ENCODE results near the gene CLEC4M. TPM values are rescaled to one million over a fixed set of nuclear protein-coding genes. Genes with fewer than 3 reads are reported as not detected.

CLEC4M gene
- total and polyA plus RNA-seq, 2 of the 8 experiments (the other 6 are each of a cell fraction or from before 2014, with no cell fraction given) = not detected

DNA sequence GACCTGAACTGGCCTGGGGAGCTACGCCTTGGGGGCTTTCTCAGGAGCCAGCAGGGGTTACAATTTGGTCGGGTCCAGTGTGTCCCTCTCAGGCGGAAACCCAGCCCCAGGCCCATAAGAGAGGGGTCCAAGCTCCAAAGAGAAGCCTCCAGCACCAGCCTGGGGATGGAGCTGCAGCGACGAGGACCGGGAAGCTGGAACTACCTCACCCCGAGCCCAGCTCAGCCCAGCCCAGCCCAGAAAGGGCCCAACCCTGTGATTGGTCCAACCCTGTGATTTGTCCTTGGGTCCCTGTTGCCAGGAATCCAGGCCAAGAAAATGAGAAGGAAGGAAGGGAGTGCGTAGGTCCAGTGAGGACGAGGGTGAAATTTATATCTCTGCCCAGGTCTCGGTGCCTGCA lies 24.1 kb downstream of the CLEC4M start:
- H3K4me1 ChIP-seq (replicated peaks in 1 of 4; ENCODE audit: control insufficient read depth in 3 of 4, insufficient read depth in 4 of 4, low read length in 3 of 4) = peaks cover 0 to 19% (median 12%) of the 10 kb centered on the region in 4 experiments; a peak in 6 of 7 replicates
- no peak overlapping the region for H4K5ac ChIP-seq (ENCODE audit: insufficient read length, low read depth, low read length)
- H3K36me3 ChIP-seq (ENCODE audit: control insufficient read depth in 2 of 4, insufficient read depth in 4 of 4, low read length in 3 of 4) = no peaks in the 10 kb centered on the region
- H3K27ac ChIP-seq (ENCODE audit: low read depth, low read length) = no peak overlapping the region
- no peak overlapping the region for H3K9ac ChIP-seq (replicated peaks in 1 of 4; ENCODE audit: extremely low read depth in 1 of 4, low read depth in 3 of 4, low read length in 3 of 4)
- peak overlapping the region; percentile 53 for H2BK15ac ChIP-seq (ENCODE audit: low read length)
- no peak overlapping the region for H3K14ac ChIP-seq (ENCODE audit: insufficient read length)
- no peak overlapping the region for H4K91ac ChIP-seq (replicated peaks; ENCODE audit: insufficient read length, low read length)
- H3K4ac ChIP-seq (replicated peaks; ENCODE audit: insufficient read length, low read depth, low read length) = no peak overlapping the region
- H2BK120ac ChIP-seq (replicated peaks; ENCODE audit: low read depth, low read length) = no peak overlapping the region
- ChIA-PET POLR2A (ENCODE audit: partially characterized antibody) (no interaction called here), CTCF (ENCODE audit: partially characterized antibody) (interaction anchor here (0.6 to 1.9 kb wide), 7 partner anchors 13 to 1769 kb away, joined by 3 to 14 read pairs (median 3); partner anchors contain the start of gene CD209)
- H3K79me2 ChIP-seq (ENCODE audit: control insufficient read depth in 1 of 2, insufficient read depth in 2 of 2, low read length in 2 of 2) = no peaks in the 10 kb centered on the region
- WGBS, 2 experiments (ENCODE audit: extremely low coverage in 1 of 2, insufficient coverage in 1 of 2, insufficient read length in 1 of 2, insufficient replicate concordance in 2 of 2, low coverage in 1 of 2, low lambda C conversion rate in 2 of 2, missing lambda C conversion rate in 1 of 2) = 32% methylated on average over 9 of the region's 10 CpGs; no CpG with 5 or more reads in 1 of the 2 experiments
- no peak overlapping the region for H2AK5ac ChIP-seq (ENCODE audit: low read depth, low read length)
- H4K8ac ChIP-seq (ENCODE audit: extremely low read depth, insufficient read depth, low read length) = no peak overlapping the region
- no peak overlapping the region for H3K23ac ChIP-seq (ENCODE audit: insufficient read length)
- TF ChIP-seq ASH2L (IDR thresholded peaks at IDR 0.05; ENCODE audit: low read length) (peak; percentile 28), RNF2 (IDR thresholded peaks at IDR 0.05; ENCODE audit: borderline replicate concordance, low read depth, low read length, missing control alignments, poor library complexity, severe bottlenecking) (no peak), MAX (IDR thresholded peaks at IDR 0.05) (no peak)
- no peak overlapping the region for H2BK20ac ChIP-seq (ENCODE audit: low read length)
- H3K9me3 ChIP-seq (ENCODE audit: insufficient read depth in 2 of 2, low read depth in 1 of 2, low read length in 1 of 2) = no peaks in the 10 kb centered on the region
- peak overlapping the region in 2 of 4 experiments; percentile 16 to 62; a peak in 3 of 8 replicates for H3K4me3 ChIP-seq (ENCODE audit: extremely low read depth in 1 of 4, insufficient read depth in 2 of 4, low read depth in 3 of 4, low read length in 4 of 4)
- no peaks in the 10 kb centered on the region for H3K79me1 ChIP-seq (ENCODE audit: low read depth, low read length)
- peak overlapping the region; percentile 66; the same call in 1 of the 2 replicates for H2AFZ ChIP-seq (ENCODE audit: low read length)
- H3K27me3 ChIP-seq (replicated peaks in 1 of 4; ENCODE audit: control insufficient read depth in 3 of 4, extremely low read depth in 1 of 4, insufficient read depth in 3 of 4, low read length in 3 of 4) = peaks cover 13 to 35% (median 29%) of the 10 kb centered on the region in 4 experiments
- no peak overlapping the region; the same call in 1 of the 2 replicates for H3K18ac ChIP-seq (ENCODE audit: extremely low read depth, low read length)
- DNase-seq (ENCODE audit: low read depth in 1 of 2, low spot score in 2 of 2) (peak in 1 of 2 experiments; percentile 70), FAIRE-seq (peak; percentile 48)
- H3K56ac ChIP-seq (replicated peaks; ENCODE audit: insufficient read length, low read depth, low read length) = no peak overlapping the region
- H2BK12ac ChIP-seq (ENCODE audit: low read depth, low read length) = no peak overlapping the region
- peaks cover 15% of the 10 kb centered on the region for H3K23me2 ChIP-seq (ENCODE audit: low read depth, low read length)
- H4K20me1 ChIP-seq (replicated peaks in 1 of 2; ENCODE audit: control insufficient read depth in 1 of 2, insufficient read depth in 2 of 2, low read length in 2 of 2) = peaks cover 0 to 2% of the 10 kb centered on the region in 2 experiments
- H3K4me2 ChIP-seq (ENCODE audit: insufficient read depth in 1 of 2, low read depth in 2 of 2, low read length in 2 of 2) = peak overlapping the region; percentile 87 to 99
- H2BK5ac ChIP-seq (ENCODE audit: low read depth, low read length) = no peak overlapping the region; the same call in 1 of the 2 replicates

All from H1 (cell line).